GM04504 (cell line): Measurements from ENCODE around the gene NFATC2IP.

Source experiments
- DNase-seq: peaks from one replicate; pipeline ENCODE4 v3.0.0-alpha.2; 2012; ENCODE audit warnings: low read depth

The NFATC2IP gene

GRCh38 chr16:28950648-28951409 is at the start of gene NFATC2IP:
Gene NFATC2IP, plus strand, starts transcription at chr16:28950937. Its CDS starts 75 bp downstream, at chr16:28951012.
- DNase-seq = peak; percentile 100

DNA sequence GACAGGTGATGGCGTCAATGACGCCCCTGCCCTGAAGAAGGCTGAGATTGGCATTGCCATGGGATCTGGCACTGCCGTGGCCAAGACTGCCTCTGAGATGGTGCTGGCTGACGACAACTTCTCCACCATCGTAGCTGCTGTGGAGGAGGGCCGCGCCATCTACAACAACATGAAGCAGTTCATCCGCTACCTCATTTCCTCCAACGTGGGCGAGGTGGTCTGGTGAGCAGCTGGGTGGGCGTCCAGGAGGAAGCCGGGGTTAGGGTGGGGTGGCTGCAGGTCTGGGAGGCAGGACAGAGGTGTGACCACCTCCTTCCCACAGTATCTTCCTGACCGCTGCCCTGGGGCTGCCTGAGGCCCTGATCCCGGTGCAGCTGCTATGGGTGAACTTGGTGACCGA is 48.9 kb upstream of the NFATC2IP start:
- DNase-seq = no peak

GRCh38 chr16:28902909-28903308 is 47.8 kb upstream of the NFATC2IP start:
- DNase-seq = no peak

DNA sequence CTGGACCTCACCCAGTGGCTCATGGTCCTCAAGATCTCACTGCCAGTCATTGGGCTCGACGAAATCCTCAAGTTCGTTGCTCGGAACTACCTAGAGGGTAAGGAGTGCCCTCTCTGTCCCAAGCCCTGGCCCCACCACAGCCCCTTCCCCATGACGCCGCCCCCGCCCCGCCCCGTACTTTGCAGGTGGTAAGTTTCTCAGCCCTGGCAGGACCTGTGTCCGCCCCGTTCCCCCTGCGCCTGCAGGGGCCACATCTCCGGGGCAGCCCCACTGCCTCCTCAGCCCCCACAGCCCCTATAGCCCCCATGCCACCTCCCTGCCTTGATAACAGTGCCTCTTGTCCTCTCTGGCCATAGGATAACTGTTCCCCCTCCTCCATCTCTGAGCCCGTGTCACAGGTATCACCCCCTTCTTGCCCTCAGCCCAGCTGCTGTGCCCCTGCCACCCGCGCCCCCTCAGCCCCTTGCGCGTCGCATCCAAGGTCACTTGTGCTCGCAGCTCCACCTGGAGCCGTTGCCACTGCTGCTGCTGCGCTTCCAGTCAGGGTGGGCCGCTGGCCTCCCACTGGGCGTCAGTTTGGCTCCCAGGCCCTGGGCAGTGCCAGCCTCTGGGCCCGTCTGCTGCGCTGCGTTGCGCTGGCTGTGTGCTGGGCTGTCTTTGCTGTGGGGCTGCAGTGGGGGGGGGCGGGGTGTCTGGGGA is 47.2 kb upstream of the NFATC2IP start:
- no peak for DNase-seq

- DNase-seq = no peak
Measured at GRCh38 chr16:28904363-28904762, 46.4 kb upstream of the NFATC2IP start.

GRCh38 chr16:28904828-28905227 is 45.9 kb upstream of the NFATC2IP start:
- DNase-seq = no peak

DNA sequence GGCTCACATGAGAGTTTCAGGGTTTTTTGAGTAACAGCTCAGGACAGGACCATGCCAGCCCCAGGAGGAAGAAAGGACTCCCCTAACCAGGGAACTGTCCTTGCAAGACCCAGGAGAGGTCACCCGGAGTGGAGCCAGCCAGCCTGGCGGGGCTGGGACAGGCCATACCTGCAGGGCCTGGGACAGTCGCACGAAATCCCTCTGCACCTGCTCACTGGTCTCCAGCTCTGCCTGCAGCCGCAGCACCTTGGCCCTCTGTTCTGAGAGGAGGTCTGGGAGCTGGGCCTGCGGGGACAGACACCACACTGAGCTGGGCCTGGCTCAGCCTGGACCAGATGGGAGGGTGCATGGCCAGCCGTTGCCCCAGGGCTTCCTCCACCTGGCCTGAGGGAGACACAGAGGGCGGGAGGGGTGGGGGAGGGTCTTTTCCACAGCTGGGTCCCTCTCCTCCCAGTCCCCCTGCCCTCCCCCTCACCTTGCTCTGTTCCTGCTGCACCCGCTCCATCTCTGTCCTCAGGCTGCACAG is 45.4 kb upstream of the NFATC2IP start:
- no peak for DNase-seq

DNA sequence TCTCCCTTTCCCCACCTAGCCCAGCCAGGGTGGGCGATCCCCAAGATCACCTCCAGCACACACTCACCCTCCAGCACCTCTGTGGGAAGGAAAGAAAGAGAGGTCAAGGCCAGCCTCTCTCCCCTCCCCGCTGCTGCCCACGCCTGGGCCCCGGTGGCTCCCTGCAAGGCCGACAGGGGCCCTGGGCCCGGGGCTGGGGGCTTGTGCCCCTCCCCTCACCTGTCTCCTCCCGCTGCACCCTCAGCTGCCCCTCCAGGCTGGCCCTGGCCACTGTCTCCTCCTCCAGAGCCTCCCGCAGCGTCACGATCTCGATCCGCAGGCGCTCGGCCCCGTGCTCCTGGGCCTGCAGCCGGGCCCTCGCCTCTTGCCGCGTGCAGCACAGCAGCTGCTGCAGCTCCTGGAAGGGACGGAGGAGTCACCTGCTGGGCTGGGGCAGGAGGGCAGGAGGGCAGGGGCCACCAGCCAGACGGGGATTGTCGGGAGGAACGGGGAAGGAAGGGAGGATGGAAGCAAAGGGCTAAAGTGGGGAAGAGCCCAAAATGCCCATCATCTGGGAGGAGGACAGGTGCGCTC is 44.9 kb upstream of the NFATC2IP start:
- no peak for DNase-seq

DNA sequence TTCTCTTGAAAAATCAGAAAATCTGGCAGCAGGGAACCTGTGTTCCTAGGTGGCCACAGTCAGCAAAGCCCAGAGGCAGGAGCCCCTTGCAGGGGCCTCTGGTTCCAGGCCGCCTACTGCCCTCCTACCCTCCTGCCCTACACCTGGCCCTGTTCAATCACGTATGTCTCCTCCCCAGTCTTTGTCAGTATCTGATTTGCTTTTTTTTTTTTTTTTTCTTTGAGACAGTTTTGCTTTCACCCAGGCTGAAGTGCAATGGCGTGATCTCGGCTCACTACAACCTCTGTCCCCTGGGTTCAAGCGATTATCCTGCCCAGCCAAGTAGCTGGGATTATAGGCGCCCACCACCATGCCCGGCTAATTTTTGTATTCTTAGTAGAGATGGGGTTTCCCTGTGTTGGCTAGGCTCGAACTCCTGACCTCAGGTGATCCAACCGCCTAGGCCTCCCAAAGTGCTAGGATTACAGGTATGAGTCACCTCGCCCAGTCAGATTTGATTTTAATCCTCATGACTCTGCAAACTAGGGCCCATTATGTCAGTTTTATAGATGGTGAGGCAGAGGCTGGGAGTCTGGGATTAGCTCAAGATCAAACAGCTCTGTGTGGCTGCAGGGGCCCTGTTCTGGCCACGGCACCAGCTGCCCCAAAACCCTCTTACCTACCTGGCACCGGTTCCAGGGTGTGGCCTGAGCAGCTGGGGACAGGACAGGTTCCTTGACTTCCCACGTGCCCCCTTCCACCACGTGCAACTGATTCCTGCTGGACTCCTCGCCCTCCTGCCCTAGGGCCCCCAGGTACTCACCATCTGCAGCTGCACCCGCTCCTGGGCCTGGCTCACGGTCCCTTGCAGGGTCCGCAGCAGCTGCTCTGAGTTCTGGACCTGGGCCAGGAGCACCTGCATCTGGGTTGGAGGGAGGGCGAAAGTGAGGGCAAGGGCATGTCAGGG is 40.4 kb upstream of the NFATC2IP start:
- DNase-seq = no peak

DNA sequence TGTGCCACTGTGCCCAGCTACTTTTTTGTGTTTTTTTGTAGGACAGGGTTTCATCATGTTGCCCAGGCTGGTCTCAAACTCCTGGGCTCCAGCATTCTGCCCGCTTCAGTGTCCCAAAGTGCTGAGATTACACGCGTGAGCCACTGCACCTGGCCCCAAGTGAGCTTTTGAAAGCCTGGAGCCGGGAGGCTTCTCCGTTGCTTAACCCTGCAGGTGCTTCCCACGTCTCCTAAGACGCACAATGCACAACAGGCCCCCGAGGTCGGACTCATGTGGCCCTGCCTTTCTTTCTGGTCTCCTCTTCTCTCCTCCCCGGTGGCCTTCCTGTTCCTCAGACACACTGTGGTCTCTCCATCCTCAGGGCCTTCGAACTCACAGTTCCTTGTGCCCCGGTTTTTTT is 38.2 kb upstream of the NFATC2IP start:
- no peak for DNase-seq

DNA sequence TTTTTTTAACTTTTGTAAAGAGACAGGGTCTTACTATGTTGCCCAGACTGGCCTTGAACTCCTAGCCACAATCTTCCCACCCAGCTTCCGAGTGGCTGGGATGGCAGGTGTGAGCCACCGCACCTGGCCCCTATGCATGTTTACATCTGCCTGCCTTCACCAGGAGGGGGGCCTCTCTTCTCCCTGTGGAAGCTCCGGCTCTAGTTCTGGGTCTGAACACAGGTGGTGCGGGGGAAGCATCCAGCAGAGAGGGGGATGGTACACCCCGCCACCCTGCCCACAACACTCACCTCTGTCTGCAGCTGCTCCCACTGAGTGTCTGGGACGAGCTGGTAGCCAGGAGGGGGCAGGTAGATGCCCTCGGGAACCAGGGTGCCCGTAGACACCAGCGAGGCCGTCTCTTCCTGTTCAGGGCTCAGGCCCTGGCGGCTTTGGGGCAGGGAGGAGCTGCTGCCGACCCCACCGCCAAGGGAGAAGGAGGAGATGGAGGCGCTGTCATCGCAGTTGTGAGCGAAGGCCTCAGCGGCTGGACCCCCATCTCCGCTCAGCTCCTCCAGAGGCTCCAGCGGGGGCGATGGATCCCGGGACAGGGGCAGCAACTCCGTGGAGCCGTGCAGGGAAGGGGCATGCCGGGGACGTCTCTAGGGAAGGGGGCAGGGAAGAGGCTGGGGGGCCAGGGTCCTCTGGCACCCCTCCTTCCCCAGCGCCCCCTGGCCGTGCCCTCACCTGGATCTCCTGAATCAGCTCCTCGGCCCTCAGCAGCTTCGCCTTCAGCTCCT is 36.6 kb upstream of the NFATC2IP start:
- DNase-seq = no peak

DNA sequence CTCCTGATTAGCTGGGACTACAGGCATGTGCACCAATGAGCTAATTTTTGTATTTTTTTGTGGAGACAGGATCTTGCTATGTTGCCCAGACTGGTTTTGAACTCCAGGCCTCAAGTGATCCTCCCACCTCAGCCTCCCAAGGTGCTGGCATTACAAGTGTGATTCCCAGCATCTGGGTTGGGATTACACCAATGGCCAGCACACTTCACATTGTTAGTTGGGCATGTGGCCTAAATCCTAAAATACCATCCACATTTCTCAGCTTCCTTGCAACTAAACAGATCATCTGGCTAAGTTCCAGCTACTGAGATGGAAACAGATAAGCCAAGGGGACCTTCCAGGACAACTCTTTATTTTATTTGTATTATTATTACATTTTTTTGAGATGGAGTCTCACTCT is 35.6 kb upstream of the NFATC2IP start:
- peak; percentile 49 for DNase-seq

DNA sequence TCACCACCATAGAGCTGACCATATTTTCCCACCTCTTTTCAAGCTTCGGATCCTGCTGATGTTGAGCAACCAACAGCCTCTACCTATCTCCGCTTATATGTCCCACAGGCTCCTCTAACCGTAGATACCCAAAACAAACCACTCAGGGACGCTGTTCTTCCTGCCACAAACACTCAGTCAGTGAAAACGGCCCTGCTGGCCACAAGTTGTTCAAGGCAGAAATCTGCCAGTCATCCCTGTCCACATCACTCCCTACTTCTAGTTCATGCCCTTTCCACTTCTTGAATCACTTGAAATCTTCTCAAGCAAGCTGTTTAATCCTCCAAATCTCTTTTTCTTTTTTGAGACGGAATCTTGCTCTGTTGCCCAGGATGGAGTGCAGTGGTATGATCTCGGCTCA is 33.6 kb upstream of the NFATC2IP start:
- DNase-seq = no peak

DNA sequence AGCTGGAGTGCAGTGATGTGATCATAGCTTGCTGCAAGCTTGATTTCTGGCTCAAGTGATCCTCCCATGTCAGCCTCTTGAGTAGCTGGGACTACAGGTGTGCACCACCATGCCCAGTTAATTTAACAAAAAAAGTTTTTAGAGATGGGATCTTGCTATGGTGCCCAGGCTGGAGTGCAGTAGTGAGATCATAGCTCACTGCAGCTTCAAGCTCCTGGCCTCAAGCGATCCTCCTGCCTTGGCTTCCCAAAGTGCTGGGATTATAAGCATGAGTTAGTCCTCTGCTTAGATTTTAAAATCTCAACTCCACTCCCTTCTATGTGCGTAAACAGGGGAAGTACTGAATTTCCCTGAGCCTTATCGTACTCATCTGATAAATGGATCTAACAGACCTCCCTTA is 32.0 kb upstream of the NFATC2IP start:
- no peak for DNase-seq

- DNase-seq = no peak
Measured at GRCh38 chr16:28923231-28923587, 27.5 kb upstream of the NFATC2IP start.

- no peak for DNase-seq
Measured at GRCh38 chr16:28923652-28924398, 26.9 kb upstream of the NFATC2IP start.

DNA sequence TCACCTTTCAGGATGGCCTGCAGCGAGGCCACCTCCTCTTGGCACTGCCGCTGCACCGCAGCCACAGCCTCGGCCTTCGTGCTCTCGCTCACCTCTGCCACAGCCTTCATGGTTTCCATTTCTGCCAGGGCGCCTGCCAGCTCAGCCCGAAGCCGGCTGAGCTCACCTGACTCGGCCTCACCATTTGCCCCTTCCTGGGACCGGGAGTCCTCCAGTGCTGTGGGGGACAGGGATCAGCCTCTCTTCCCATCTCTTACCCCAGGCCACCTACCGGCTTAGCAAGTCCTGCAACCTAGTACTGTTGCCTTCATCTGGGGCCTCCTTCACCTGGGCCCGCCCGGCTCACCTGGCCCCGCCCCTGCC is 26.4 kb upstream of the NFATC2IP start:
- DNase-seq = no peak

- peak; percentile 74 for DNase-seq
Measured at GRCh38 chr16:28924762-28925385, 25.9 kb upstream of the NFATC2IP start, which contains the start of gene RABEP2. Gene RABEP2, minus strand, starts transcription at chr16:28925238. Its CDS starts 75 bp downstream, at chr16:28925163.

- peak; percentile 54 for DNase-seq
Measured at GRCh38 chr16:28925386-28926228, 25.1 kb upstream of the NFATC2IP start.
